ENCODE measurements around the gene NCAM2. TPM values are rescaled to one million over a fixed set of nuclear protein-coding genes. Genes with fewer than 3 reads are reported as not detected.
"Not testable (repeated sequence)": the region's sequence is repeated elsewhere in the genome, so short reads cannot be mapped to it uniquely, and the experiment has no call there.

The NCAM2 gene
- total RNA-seq, 1 experiment from 2014 or later, result not detected

DNA sequence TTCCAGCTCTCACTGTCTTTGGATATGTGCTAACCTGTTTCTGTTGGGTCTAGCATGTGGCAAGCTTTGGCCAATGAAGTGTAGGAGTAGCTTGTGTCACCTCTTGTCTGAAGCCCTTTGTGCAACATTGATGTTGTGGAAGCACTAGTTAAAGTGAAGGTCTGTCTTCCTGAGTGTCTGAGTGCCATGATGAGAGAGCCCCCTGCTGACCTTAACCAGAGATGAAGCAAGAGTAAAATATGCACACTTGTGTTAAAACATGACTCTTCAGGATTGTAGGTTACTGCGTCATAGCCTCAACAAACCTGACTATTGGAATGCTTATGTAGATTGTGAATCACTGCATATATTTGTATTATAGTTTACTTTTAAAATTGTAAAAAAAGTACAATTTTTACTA is 103.7 kb downstream of the NCAM2 start:
- peak; percentile 59 for DNase-seq (ENCODE audit: low read depth)

DNA sequence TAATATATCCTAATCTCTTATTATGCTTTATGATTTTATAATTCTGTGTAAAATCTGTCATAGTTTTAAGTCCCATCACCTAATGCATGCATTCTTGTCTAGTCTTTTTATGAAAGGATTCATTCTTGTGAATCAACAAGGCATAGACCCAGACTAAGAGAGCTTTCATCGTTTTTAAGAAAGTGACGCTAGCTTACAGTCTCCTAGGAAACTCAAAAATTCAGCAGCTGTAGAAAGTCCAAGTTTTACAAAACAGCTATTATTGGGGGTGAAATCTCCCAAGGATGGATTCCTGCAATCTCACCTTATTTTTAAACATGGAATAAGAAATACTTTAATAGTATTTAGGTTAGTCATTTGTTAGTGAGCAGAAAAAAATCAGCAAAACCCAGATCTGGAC is 104.7 kb downstream of the NCAM2 start:
- no peak for DNase-seq (ENCODE audit: low read depth)

DNA sequence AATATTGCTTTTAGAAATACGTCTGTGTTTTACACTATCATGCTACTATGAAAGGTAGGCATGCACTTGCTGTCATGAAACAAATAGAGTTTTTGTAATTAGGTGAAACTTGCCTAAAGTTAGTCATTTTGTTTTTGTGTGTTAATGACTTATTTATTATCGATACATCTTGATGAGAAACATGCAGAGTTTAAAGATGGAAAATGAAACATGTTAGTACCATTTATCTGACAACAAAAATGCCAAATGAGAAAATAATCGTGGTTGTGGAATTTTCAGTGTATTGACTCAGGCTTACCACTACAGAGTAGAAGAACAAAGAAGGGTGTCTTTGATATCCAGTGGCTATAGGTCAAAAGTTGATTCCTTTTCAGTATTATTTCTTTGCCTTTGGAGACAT is 105.5 kb downstream of the NCAM2 start:
- no peak for DNase-seq (ENCODE audit: low read depth)

DNA sequence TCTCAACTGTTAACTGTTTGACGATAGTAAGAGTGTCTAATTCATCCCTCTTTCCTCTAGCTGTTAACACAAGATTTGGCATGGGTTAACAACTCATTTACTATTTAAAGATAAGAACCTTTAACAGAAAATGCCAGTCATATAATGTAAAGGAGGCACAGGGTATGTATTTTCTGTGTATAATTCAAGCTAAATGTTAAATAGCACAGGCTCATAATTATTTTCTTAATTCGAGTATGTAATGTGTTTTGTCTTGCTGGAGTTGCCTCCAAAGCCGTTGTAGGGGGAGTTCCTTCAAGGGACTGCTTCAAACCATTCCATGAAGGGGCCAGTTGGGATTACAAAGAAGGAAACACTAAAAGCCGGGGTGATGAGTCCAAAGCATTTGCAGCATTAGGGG is 111.5 kb downstream of the NCAM2 start:
- DNase-seq (ENCODE audit: low read depth), result no peak

DNA sequence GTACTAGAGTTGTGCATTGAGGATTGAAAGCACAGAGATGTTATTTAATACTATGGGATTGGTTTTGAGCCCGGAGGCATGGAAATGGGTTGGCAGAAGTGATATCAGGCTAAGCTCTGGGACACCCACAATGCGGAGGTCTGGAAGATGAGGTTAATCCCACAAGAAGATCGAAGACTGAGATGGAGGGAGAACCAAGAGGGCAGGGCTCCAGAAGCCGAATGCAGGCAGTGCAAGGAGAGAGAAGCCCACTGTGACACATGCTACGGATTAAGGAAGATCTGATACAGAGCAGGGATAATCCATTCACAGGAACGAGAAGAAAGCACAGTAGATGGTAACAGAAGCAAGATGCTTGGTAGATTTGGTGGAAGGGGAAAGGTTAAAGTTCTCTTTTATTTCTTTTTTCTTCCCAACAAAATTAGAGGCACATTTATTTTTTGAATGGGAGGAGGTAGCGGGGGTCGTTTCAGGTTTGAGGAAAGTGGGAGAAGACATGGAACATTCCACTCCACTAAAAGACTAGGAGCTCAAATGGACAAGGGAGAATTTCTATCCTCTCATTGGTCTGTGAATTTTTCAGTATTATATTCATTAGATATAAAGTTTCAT is 113.2 kb downstream of the NCAM2 start:
- DNase-seq (ENCODE audit: low read depth), result no peak

DNA sequence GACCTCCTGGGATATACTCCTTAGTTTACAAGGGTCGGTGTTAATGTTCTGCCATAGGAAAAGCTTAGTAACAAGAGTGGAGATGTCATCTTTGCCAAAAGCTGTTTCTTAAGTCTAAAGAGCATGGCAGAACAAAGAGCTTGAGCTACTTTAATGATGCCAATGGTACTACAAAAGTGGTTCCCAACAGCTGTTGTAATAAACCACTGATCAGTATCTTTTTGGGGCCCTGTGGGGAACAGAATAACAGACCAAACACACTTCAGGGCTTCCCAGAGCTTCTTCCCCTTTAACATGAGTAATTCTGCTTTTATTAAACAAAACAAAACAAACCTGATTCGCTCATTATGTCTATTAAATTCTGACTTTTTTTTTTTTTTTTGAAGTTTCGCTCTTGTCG is 116.3 kb downstream of the NCAM2 start:
- no peak for DNase-seq (ENCODE audit: low read depth)

DNA sequence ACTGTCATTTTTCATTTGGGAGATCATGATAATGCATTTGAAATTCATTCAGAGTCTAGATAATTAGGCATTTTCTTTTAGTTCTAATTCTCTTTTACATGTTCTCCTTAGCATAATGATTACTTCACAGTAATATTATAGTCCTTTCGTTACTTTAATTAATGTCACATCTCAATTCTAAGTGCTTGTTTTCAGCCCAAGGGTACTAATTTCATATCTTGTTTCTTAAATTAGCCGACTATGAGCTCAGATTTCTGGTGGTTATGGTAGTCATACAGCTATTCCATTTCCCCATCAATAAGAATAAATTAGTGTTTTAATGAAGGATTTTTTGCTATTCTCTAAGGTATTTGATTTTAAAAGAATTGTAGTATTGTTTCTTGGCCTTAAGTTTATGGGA is 120.9 kb downstream of the NCAM2 start:
- DNase-seq (ENCODE audit: low read depth), result no peak

DNA sequence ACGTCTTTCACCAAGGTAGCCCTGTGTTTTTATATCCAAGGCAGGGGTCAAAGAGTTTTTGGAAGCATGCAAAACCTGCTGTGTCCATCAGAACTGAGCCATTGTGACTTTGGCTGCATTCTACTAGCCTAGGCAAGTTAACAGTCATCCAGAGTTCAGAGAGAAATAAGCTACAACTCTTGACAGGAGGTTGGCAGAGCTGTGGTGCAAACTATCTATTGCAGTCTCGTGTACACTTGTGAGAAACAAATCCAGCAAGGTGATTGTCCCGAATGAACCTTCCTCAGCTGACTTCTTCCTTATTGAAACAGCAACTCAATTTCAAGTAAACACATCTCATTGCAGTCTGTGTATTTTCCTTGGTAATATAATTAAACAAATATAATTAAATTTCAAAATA is 124.5 kb downstream of the NCAM2 start:
- no peak for DNase-seq (ENCODE audit: low read depth)

DNA sequence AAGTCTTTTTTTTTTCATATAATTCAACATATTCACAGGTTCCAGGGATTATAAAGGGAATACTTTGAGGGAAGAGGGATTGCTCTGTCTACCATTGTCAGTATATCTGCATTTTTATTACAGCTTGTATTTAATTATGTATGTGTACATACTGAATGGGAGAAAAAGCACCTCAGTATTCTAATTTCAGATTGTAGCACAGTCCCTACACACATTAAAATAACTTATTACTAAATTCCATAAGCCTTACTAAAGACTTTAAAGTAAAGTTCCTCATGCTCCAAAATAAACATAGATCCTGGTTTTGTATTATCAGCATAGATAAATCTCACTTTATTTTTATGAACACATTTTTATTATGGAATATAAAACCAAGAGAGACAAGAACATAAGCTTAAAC is 134.2 kb downstream of the NCAM2 start:
- DNase-seq (ENCODE audit: low read depth), result no peak

DNA sequence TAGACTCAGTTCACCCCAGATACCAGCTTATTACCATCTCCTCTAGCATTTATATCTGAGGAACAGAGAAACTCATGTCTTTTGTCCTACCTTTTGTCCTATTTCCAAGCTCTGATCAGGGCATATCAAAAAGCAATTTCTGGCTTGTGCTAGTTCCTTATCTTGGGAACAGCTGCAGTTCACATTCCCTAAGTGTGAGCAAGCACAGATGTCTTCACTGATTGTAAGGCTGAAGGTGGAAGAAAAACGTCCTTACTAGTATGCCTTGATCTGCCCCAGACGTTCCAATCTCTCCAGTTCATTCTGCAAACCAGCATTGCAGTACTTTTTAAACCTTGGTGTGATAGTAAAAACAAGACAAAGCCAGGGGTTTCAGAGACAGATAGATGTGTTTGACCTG is 139.8 kb downstream of the NCAM2 start:
- DNase-seq (ENCODE audit: low read depth), result no peak

DNA sequence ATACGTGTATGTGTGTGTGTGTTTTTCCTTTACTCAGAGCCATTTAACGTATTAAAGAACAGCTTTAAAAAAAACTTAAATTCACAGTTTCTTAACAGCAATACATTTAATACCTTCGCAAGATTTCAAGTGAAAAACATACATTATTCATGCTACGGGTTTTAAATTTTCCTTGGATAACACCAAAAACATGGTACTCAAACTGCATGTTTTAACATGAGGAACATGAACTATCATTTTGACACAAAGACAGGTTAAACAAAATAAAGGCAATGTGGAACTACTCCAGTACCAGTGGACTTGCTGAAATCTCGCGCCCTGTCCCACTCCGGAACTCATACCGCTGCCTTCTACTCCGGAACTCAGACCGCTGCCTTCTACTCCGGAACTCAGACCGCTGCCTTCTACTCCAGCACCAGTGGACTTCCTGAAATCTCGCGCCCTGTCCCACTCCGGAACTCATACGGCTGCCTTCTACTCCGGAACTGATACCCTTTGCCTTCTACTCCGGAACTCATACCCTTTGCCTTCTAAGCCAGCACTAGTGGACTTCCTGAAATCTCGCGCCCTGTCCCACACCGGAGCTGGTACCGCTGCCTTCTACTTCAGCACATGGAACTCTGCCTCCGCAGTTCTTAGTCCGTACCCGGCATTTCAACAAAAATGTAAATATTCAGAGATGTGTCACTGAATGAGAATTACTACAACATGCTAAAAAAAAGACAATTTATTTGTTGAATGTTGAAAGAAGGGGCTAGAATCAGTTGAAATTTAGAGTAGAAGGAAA is 148.6 kb downstream of the NCAM2 start:
- DNase-seq (ENCODE audit: low read depth), result no peak

DNA sequence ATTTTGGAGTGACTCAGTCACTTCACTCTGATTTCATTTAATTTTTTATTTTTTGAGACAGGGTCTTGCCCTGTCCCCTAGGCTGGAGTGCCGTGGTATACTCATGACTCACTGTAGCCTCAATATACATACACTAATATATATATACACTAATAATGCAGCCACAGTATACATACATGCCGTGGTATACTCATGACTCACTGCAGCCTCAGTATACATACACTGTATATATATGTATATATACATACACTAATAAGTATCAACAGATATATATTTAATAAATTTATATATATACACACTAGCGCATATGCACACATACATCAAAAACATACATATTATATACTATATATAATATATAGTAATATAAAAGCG is 149.2 kb downstream of the NCAM2 start:
- no peak for DNase-seq (ENCODE audit: low read depth)

DNA sequence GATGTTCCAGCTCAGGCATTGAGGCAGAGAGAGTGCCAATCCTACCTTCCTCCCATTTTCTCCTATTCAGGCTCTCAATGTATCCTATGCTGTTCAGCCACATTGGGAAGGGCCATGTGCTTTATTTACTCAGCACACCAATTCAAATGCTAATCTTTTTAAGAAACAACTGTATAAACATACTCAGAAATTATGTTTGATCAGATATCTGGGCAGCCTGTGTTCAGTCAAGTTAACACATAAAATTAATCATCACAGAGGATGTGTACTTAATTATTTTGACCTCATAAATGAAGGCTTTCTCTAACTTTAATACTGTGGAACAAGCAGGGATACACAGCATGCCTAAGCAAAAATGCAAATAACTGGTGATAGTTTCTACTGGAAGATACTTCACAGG is 149.8 kb downstream of the NCAM2 start:
- no peak for DNase-seq (ENCODE audit: low read depth)

DNA sequence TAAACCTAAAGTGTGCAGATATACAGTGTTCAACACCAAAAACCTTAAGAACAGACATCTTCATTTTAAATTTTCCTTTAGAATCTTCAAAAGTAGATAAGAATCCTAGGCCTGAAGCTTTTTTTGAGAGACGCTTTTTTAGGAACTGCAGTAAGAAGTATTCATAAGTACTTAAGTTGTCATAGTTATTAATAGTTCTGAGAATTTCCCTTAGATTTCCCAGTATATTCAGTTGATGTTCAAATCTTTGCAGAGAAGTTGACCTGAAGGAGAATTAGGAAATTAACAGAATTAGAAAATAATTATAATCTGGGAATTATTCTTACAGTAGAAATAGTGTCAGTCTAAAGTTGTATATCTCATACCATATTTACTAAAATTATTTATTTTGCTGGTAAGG is 150.3 kb downstream of the NCAM2 start:
- DNase-seq (ENCODE audit: low read depth), result no peak

DNA sequence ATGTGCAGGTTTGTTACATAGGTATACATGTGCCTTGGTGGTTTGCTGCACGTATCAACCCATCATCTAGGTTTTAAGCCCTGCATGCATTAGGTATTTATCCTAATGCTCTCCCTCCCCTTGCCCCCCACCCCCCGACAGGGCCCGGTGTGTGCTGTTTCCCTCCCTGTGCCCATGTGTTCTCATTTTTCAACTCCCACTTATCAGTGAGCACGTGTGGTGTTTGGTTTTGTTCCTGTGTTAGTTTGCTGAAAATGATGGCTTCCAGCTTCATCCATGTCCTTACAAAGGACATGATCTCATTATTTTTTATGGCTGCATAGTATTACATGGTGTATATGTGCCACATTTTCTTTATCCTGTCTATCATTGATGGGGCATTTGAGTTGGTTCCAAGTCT is 151.2 kb downstream of the NCAM2 start:
- DNase-seq (ENCODE audit: low read depth), result not testable (repeated sequence)

DNA sequence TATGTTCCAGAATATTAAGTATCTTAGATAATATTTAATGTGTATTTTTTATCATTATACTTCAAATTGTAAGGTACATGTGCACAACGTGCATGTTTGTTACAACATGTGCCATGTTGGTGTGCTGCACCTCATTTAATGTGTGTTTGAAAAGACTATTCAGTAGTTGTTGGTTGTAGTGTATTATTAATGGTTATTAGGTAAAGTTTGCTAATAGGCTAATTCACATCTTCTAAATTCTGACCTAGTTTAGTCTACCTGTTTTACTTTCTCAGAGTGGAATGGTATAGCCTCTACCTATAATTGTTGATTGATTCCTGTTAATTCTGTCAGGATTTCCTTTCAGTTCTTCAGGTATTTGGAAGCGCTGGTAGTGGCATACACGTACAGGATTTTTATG is 153.0 kb downstream of the NCAM2 start:
- DNase-seq (ENCODE audit: low read depth), result no peak

DNA sequence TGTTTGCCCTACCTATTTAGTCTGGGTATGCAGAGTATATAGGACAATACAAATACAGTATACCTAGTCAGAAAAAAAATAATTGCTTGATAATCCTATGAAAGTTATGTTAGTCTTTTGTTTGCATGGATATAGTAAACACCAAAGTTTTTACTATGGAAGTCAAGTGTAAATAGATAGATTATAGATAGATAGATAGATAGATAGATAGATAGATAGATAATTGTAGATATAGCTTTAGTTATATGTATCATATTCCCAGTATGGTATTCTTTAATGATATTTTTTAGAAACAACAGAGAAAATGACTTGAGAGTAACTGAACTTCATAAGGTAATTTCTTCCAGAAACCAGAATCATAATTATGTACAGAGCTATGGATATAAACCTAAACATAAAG is 158.2 kb downstream of the NCAM2 start:
- DNase-seq (ENCODE audit: low read depth), result no peak

DNA sequence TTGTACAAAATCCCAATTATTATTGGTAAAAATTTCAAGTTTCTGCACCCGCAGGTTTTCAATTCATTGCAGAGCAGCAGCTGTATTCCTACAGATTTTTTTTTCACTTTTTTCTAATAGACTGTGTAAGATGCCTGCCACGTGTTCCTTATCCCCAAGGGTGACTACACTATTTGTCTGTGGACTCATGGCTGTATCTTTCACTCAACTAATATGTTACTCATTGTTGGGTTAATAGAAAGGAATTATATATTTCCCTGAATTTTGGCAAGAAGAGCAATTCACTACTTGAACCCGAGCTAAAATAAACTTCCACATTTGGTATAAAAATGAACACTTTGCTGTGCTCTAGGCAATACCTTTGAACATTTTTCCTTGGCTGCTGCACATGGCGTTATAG is 158.7 kb downstream of the NCAM2 start:
- DNase-seq (ENCODE audit: low read depth), result no peak

DNA sequence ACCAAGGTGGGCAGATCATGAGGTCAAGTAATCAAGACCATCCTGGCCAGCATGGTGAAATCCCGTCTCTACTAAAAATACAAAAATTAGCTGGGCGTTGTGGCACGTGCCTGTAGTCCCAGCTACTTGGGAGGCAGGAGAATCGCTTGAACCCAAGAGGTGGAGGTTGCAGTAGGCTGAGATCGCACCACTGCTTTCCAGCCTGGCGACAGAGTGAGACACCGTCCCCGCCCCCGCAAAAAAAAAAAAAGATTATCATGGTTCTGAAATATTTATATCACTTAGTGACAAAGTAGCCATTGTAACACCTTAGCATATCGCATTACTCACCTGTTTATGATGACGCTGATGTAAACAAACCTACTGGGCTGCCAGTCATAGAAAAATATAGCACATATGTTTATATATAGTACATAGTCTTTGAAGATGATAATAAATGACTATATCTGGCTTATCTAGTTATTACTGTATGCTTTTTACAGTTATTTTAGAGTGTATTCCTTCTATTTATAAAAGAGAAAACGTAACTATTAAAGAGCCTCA is 160.2 kb downstream of the NCAM2 start:
- DNase-seq (ENCODE audit: low read depth), result no peak

DNA sequence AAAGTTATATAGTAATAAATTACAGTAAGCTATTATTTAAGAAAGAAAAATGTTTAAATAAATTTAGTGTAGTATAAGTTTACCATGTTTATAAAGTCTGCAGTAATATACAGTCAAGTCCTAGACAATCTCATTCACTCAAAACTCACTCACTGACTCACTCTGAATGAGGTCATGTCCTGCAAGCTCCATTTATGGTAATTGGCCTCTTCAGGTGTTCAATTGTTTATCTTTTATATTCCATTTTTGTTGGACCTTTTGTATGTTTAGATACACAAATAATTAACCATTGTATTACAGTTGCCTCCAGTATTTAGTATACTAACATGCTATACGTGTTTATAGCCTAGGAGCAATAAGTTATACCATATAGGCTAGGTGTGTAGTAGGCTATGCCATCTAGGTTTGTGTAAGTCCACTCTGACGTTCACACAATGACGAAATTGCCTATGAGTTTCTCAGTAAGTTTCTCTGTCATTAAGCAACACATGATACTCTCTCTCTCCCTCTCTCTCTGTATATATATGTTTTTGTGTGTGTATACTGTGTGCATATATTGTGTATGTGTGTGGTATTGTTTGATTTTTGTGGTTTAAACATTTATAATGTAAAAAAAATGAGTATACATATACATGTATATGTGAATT is 161.2 kb downstream of the NCAM2 start:
- no peak for DNase-seq (ENCODE audit: low read depth)

DNA sequence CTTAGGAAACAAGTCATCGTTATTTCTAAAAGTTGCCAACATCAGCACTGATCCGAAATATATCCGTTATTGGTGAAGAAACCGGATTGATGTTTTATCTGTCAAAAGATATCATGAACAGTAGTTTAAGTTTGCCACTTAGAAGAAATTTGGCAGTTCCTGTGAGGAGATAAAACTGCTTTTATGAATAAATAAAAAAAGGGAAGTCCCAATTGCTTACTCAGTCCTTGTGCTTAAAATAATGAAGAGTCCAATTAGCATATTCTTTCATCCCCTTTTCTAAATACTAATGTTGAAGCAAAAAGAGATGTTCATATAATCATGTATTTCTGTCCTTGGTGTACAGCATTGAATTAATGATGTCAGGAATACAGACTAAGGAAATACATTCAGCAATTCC is 164.6 kb downstream of the NCAM2 start:
- no peak for DNase-seq (ENCODE audit: low read depth)

DNA sequence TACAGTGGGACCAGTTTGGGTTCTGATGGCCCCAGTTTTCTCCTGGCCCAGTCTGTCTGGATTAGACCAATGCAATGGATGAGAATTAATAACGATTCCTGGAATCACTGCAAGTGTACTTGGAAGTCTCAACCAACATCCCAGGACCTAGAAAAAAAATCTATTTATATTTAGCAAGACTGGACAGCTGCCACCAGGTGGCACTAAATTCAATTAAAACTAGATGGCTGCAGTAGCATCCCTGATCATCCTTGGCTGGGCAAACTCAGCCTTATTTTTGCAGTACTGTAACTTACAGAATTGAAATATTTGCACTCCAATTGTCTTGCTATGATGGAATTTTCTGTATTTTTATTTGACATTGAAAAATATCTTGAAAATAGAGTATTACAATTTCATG is 165.7 kb downstream of the NCAM2 start:
- DNase-seq (ENCODE audit: low read depth), result peak; percentile 49

All from HT1080 (cell line).